ENCODE measurements around the gene SLC25A29. TPM values are rescaled to one million over a fixed set of nuclear protein-coding genes. Genes with fewer than 3 reads are reported as not detected.

Gene SLC25A29
- total RNA-seq, 1 donor from 2014 or later: 57.0 TPM

DNA sequence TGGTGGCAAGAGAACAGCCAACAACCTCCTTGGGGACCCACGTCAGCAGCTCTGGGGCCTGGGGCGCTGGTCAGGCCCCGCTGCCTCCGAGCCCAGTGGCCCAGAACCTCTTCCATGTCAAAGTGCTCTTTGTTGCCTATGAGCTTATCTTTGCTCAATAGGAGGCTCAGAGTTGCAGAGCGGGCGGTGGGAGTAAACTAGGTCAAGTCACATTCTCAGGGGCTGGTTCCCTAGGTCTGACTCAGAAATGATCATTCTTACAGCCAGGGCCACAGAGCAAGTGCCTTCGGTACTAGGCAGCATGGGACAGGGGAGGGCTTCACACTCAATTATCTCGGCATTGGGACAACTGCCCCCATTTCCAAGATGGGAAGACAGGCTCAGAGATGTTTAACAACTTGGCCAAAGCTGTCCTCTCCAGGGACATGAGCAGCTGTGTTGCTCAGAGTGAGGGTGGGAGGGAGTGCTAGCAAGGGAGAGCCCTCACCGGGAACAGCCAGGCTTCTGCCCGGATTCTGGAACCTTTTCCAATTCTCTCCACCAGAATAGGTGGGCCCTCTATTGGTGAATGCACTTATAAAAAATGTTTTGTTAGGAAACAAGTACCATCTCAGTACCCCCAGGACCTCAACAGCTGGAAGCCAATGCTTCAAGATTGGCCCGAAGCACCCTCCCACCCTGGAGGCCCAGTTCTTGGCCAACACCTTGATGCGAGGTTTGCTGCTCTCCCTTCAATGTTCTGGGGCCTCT is 11.9 kb downstream of the SLC25A29 start:
- no peak overlapping the region for H3K4me3 Mint-ChIP-seq (ENCODE audit: unreplicated experiment)
- no peak for DNase-seq (ENCODE audit: extremely low spot score, unreplicated experiment)
- no peaks in the 10 kb centered on the region for H3K27me3 Mint-ChIP-seq (ENCODE audit: unreplicated experiment)
- H3K27ac Mint-ChIP-seq (ENCODE audit: unreplicated experiment): no peak overlapping the region
- H3K4me1 Mint-ChIP-seq (ENCODE audit: unreplicated experiment): peaks cover 29% of the 10 kb centered on the region
- peaks cover 13% of the 10 kb centered on the region for H3K36me3 Mint-ChIP-seq (ENCODE audit: unreplicated experiment)
- no peaks in the 10 kb centered on the region for H3K9me3 Mint-ChIP-seq (ENCODE audit: unreplicated experiment)
- TF ChIP-seq, protein P1, sequence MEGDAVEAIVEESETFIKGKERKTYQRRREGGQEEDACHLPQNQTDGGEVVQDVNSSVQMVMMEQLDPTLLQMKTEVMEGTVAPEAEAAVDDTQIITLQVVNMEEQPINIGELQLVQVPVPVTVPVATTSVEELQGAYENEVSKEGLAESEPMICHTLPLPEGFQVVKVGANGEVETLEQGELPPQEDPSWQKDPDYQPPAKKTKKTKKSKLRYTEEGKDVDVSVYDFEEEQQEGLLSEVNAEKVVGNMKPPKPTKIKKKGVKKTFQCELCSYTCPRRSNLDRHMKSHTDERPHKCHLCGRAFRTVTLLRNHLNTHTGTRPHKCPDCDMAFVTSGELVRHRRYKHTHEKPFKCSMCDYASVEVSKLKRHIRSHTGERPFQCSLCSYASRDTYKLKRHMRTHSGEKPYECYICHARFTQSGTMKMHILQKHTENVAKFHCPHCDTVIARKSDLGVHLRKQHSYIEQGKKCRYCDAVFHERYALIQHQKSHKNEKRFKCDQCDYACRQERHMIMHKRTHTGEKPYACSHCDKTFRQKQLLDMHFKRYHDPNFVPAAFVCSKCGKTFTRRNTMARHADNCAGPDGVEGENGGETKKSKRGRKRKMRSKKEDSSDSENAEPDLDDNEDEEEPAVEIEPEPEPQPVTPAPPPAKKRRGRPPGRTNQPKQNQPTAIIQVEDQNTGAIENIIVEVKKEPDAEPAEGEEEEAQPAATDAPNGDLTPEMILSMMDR (IDR thresholded peaks at IDR 0.05): no peak

DNA sequence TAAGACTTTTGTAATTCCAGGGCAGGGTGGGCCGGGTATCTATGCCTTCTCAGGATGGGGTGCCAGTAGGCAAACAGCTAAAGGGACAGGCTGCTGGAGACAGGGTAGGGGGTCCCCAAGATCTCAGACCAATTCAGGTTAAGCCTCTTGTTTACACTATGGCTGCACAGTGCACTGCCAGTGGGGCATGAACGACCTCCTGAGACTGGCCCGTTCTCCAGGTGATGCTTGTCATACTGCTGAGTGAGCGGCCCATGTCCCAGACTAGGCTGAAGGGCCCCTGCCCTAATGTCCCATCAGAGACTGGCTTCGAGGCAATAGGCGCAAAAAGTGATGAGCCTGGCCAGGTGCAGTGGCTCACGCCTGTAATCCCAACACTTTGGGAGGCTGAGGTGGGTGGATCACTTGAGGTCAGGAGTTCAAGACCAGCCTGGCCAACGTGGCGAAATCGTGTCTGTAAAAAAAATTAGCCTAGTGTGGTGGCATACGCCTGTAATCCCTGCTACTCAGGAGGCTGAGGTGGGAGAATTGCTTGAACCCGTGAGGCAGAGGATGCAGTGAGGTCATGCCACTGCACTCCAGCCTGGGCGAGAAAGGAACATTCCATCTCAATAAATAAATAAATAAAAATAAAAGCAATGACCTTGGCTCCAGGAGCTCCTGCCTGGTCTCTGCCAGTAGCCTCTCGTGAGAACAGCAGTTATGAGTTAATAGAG is 12.6 kb downstream of the SLC25A29 start:
- no peak for DNase-seq (ENCODE audit: extremely low spot score, unreplicated experiment)
- Mint-ChIP-seq H3K4me3 (ENCODE audit: unreplicated experiment) (no peak overlapping the region), H3K27me3 (ENCODE audit: unreplicated experiment) (no peaks in the 10 kb centered on the region), H3K27ac (ENCODE audit: unreplicated experiment) (no peak overlapping the region), H3K9me3 (ENCODE audit: unreplicated experiment) (no peaks in the 10 kb centered on the region), H3K36me3 (ENCODE audit: unreplicated experiment) (peaks cover 11% of the 10 kb centered on the region), H3K4me1 (ENCODE audit: unreplicated experiment) (peaks cover 36% of the 10 kb centered on the region)
- TF ChIP-seq, protein P1 (IDR thresholded peaks at IDR 0.05): no peak

DNA sequence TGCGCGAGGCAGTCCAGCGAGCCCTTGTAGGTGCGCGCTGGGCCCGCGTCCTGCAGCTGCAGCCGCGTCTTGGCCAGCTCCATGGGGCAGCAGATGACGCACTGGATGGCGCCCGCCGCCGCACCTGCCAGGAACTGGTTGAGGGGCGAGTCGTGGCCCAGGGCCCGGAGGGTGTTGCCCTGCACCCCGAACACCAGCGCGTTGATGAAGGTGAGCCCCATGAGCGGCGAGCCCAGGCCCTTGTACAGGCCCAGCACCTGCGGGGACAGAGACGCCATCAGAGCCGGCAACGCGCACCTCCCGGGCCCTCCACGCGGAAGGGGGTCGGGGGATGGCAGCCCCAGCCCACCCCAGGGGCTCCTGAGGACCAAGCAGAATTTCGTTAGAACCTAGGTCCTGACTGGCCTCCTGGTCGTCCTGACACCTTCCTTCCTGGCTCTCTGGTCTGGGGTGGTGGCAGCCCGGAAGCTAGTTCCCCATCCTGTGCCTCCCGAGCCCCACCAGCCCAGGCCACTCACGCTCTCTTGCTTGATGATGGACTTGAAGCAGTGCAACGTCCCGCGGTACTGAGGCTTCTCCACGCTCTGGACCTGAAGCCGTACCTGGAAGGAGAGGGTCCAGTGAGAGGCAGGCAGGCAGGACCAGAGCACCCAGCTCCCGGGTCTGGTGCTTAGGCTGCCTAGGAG is 13.3 kb downstream of the SLC25A29 start:
- TF ChIP-seq, protein P1 (IDR thresholded peaks at IDR 0.05): no peak
- Mint-ChIP-seq H3K4me1 (ENCODE audit: unreplicated experiment) (peaks cover 34% of the 10 kb centered on the region), H3K36me3 (ENCODE audit: unreplicated experiment) (peaks cover 9% of the 10 kb centered on the region), H3K9me3 (ENCODE audit: unreplicated experiment) (no peaks in the 10 kb centered on the region), H3K27me3 (ENCODE audit: unreplicated experiment) (no peaks in the 10 kb centered on the region), H3K4me3 (ENCODE audit: unreplicated experiment) (no peak overlapping the region), H3K27ac (ENCODE audit: unreplicated experiment) (no peak overlapping the region)
- DNase-seq (ENCODE audit: extremely low spot score, unreplicated experiment): no peak

DNA sequence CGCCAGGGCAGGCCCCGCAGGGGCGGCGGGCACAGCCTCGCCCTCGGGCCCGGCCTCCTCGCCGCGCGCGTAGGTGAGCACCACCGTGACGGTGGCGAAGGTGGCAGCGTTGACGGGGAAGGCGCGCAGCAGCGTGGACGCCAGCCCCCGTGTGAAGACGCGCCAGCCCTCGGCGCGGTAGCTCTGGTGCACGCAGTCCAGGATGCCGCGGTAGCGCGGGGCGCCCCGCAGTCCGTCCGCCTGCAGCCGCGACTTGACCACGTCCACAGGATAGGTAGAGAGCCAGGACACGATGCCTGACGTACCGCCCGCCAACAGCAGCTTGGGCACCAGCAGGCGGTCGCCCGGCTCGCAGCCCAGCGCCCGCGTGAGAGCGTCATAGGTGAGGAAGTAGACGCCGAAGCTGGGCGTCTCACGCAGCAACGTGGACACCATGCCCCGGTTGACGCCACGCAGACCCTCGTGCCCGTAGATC is 13.9 kb downstream of the SLC25A29 start:
- Mint-ChIP-seq H3K27ac (ENCODE audit: unreplicated experiment) (no peak overlapping the region), H3K4me1 (ENCODE audit: unreplicated experiment) (peaks cover 36% of the 10 kb centered on the region), H3K9me3 (ENCODE audit: unreplicated experiment) (no peaks in the 10 kb centered on the region), H3K36me3 (ENCODE audit: unreplicated experiment) (peaks cover 9% of the 10 kb centered on the region), H3K27me3 (ENCODE audit: unreplicated experiment) (no peaks in the 10 kb centered on the region), H3K4me3 (ENCODE audit: unreplicated experiment) (no peak overlapping the region)
- TF ChIP-seq, protein P1 (IDR thresholded peaks at IDR 0.05): no peak
- no peak for DNase-seq (ENCODE audit: extremely low spot score, unreplicated experiment)

Data from osteocyte (in vitro differentiated cells).